Right lobe of liver (tissue), 4 donors: ENCODE measurements around the gene NPLOC4.

ENCODE experiments used
- CTCF ChIP-seq, 4 donors: fragments of 200-600 bp in 3 of 4; fragments of 450-650 bp in 1 of 4; IDR thresholded peaks; one replicate each; pipeline versions ENCODE4 v1.5.1 to v1.8.0; 2016 to 2022; ENCODE audit warnings: antibody characterized with exemption in 4 of 4, mild to moderate bottlenecking in 2 of 4
- POLR2A ChIP-seq: fragments of 450-650 bp; IDR thresholded peaks from one replicate; pipeline ENCODE4 v1.6.1; 2017; ENCODE audit warnings: antibody characterized with exemption, mild to moderate bottlenecking
- donor health status: DM: no; HTN: no; CAD: no.
- donor health status: DM: no; HTN: no; CAD: no.
- donor health status: DM: no; HTN: yes; CAD: no.

GRCh38 chr17:81569986-81570514 lies 66.9 kb downstream of the NPLOC4 start:
- no peak for TF ChIP-seq POLR2A
- TF ChIP-seq CTCF (IDR thresholded peaks at IDR 0.05): no peak
